ENCODE measurements around the gene TCL1B.

Gene TCL1B

DNA sequence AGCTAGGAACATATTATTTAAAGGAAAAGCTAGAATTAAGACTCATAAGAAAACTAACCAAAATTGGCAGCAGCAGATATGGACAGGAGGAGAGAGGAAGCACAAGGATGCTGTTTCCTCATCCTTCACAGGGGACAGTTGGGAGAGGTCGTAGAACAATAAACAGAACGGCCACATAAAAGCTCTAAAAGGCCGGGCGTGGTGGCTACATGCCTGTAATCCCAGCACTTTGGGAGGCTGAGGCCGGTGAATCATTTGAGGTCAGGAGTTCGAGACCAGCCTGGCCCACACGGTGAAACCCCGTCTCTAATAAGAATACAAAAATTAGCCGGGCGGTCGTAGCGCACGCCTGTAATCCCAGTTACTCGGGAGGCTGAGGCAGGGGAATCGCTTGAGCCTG lies 10.5 kb downstream of the TCL1B start:
- POLR2A ChIA-PET = no interaction called here
- CTCF ChIA-PET = no interaction called here
- DNase-seq (ENCODE audit: extremely low spot score) = no peak
- TF ChIP-seq FOXM1 (IDR thresholded peaks at IDR 0.05; ENCODE audit: borderline replicate concordance) = no peak
- no peak for TF ChIP-seq LEF1 (IDR thresholded peaks at IDR 0.05; ENCODE audit: borderline replicate concordance)
- TF ChIP-seq FOXK2 (IDR thresholded peaks at IDR 0.05) = no peak
- TF ChIP-seq, protein P1, sequence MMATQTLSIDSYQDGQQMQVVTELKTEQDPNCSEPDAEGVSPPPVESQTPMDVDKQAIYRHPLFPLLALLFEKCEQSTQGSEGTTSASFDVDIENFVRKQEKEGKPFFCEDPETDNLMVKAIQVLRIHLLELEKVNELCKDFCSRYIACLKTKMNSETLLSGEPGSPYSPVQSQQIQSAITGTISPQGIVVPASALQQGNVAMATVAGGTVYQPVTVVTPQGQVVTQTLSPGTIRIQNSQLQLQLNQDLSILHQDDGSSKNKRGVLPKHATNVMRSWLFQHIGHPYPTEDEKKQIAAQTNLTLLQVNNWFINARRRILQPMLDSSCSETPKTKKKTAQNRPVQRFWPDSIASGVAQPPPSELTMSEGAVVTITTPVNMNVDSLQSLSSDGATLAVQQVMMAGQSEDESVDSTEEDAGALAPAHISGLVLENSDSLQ (IDR thresholded peaks at IDR 0.05) = no peak
- no peak for TF ChIP-seq CTBP1 (IDR thresholded peaks at IDR 0.05; ENCODE audit: borderline replicate concordance)
- TF ChIP-seq SP1 (IDR thresholded peaks at IDR 0.05) = no peak
- no peak for TF ChIP-seq L3MBTL2 (conservative IDR thresholded peaks at IDR 0.05)

DNA sequence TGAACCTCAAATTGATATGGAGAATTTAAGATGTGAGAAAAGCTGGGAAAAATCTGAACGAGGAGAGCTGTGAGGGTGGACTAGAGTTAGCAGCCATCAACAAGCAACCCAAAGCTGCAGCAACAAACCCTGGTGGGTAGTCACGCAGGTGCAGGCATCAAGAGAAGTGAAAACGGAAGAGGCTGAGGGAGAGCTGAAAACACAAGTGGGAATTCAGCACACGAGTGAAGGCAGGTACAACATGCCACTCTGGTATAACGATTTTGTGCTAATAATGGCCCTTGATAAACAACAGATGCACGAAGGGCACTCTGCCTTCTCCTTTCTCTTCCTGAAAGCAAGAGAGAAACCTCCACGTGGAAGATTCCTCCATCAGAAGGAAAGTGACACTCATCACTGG lies 11.5 kb downstream of the TCL1B start:
- ChIA-PET CTCF (no interaction called here), POLR2A (no interaction called here)
- TF ChIP-seq FOXK2 (IDR thresholded peaks at IDR 0.05) (no peak), ZNF384 (IDR thresholded peaks at IDR 0.05) (no peak), SP1 (IDR thresholded peaks at IDR 0.05) (no peak)
- no peak for DNase-seq (ENCODE audit: extremely low spot score)

DNA sequence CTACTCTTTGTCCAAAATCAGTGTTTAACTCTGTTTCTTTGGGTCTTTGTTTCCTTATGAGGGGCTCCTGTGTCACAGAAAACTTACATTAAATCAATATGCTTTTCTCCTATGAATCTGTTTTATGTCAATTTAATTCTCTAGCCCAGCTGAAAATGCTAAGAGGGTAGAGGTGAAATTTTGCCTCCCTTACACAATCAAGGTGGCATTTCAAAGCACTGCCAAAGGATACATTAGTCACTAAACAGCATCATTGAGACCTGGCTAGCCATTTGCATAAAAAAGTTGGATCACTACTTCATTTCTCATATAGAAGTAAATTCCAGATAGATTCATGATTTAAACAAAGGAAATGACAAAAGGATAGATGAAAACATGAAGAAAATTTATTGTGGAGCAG lies 12.1 kb downstream of the TCL1B start:
- TF ChIP-seq, protein P1 (IDR thresholded peaks at IDR 0.05) = no peak
- TF ChIP-seq NFRKB (IDR thresholded peaks at IDR 0.05) (no peak), ELF4 (IDR thresholded peaks at IDR 0.05) (no peak), HDGF (IDR thresholded peaks at IDR 0.05; ENCODE audit: borderline replicate concordance) (no peak), FOXK2 (IDR thresholded peaks at IDR 0.05) (no peak), ARNT (IDR thresholded peaks at IDR 0.05) (no peak), FOXM1 (IDR thresholded peaks at IDR 0.05; ENCODE audit: borderline replicate concordance) (no peak), SP1 (IDR thresholded peaks at IDR 0.05) (no peak), SUZ12 (IDR thresholded peaks at IDR 0.05) (no peak), CTBP1 (IDR thresholded peaks at IDR 0.05; ENCODE audit: borderline replicate concordance) (no peak), ZNF384 (IDR thresholded peaks at IDR 0.05) (no peak), BHLHE40 (IDR thresholded peaks at IDR 0.05; ENCODE audit: borderline replicate concordance) (no peak), L3MBTL2 (conservative IDR thresholded peaks at IDR 0.05) (no peak), TARDBP (IDR thresholded peaks at IDR 0.05) (no peak), LEF1 (IDR thresholded peaks at IDR 0.05; ENCODE audit: borderline replicate concordance) (no peak), FOXA1 (IDR thresholded peaks at IDR 0.05) (no peak)
- ChIA-PET POLR2A (no interaction called here), CTCF (no interaction called here)
- no peak for DNase-seq (ENCODE audit: extremely low spot score)

DNA sequence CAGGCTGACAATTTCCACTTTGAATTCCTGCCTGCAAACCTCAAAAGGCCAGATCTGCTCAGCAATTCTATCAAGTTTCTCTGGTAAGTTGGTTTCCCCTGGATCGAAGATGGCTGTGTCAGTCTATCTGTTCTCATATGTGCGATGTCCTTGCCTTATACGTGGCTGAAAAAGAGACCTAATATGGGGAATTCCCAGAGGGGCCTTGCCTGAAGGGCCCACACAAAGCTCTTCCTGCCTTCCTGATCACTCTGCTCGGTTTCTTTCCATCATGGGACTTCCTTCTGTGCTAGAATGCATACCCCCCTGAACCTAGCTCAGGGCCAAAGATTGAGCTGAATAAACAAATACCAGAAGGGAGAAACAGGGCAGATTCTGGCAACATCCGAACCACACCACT lies 13.2 kb downstream of the TCL1B start:
- ChIA-PET POLR2A (no interaction called here), CTCF (no interaction called here)
- TF ChIP-seq SP1 (IDR thresholded peaks at IDR 0.05) (no peak), TARDBP (IDR thresholded peaks at IDR 0.05) (no peak), ZNF384 (IDR thresholded peaks at IDR 0.05) (no peak), FOXK2 (IDR thresholded peaks at IDR 0.05) (no peak), SUZ12 (IDR thresholded peaks at IDR 0.05) (no peak), CTBP1 (IDR thresholded peaks at IDR 0.05; ENCODE audit: borderline replicate concordance) (no peak), ELF4 (IDR thresholded peaks at IDR 0.05) (no peak), FOXM1 (IDR thresholded peaks at IDR 0.05; ENCODE audit: borderline replicate concordance) (no peak), BHLHE40 (IDR thresholded peaks at IDR 0.05; ENCODE audit: borderline replicate concordance) (no peak), L3MBTL2 (conservative IDR thresholded peaks at IDR 0.05) (no peak), LEF1 (IDR thresholded peaks at IDR 0.05; ENCODE audit: borderline replicate concordance) (no peak), HDGF (IDR thresholded peaks at IDR 0.05; ENCODE audit: borderline replicate concordance) (no peak), NFRKB (IDR thresholded peaks at IDR 0.05) (no peak), ARNT (IDR thresholded peaks at IDR 0.05) (no peak), FOXA1 (IDR thresholded peaks at IDR 0.05) (no peak)
- TF ChIP-seq, protein P1 (IDR thresholded peaks at IDR 0.05) = no peak
- DNase-seq (ENCODE audit: extremely low spot score) = no peak

DNA sequence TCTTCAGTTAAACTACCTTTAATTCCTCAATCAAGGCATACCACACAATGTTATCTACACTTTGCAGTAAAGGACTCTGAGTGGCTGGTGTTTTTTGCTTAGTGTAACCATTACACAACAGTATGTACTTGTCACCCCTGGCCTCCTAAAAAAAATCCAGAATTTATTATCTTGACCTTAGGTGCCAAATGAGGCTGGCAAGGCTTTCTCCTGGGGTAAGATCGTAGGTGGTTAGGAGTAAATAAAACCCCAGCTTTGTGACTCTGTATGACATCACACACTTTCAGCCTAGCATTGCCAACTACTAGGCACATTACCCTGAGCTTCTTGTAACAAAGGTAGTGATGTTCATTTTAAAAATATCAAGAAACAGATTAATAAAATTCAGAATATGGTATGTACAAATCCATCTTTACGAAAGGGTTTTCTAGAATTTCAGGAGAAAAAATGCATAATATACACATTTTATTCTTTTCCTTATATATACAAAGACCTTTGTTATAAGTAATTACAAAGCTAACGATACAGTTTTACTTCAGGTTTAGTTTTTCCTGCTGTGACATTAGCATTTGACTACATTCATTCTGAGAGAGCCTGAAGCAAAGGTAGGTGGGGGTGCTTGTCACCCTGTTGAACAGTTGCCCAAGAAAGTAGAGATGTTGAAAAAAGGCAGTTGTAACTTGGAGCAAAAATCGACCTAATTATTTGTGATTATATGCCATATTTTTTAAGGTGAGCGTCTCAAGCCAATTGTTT lies 14.2 kb downstream of the TCL1B start:
- ChIA-PET POLR2A (no interaction called here), CTCF (interaction anchor here (0.6 kb wide), 1 partner anchor 263 kb away, joined by 5 read pairs; no protein-coding TSS in a partner anchor)
- TF ChIP-seq NFRKB (IDR thresholded peaks at IDR 0.05) = no peak
- no peak for TF ChIP-seq FOXM1 (IDR thresholded peaks at IDR 0.05; ENCODE audit: borderline replicate concordance)
- DNase-seq (ENCODE audit: extremely low spot score) = no peak

DNA sequence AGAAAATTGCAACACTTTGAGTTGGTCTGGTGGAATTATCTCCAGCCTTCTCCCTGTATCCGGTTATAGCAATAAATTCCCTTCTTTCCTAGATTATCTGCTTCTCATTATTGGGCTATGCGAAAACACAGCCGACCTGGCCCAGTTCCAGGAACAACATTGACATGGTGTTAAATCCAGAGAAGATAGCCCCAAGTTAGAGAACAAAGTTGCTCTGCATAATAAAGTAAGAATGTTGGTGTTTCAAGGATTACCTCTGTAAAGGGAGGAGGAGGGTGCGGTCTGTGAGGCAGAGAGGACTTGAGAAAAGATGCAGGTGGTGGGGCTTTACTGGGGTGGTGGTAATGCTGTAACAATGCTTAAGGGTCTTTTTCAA lies 15.6 kb downstream of the TCL1B start:
- DNase-seq (ENCODE audit: extremely low spot score) = no peak
- TF ChIP-seq LEF1 (IDR thresholded peaks at IDR 0.05; ENCODE audit: borderline replicate concordance) = no peak
- no peak for TF ChIP-seq NFRKB (IDR thresholded peaks at IDR 0.05)
- TF ChIP-seq FOXA1 (IDR thresholded peaks at IDR 0.05) = no peak
- no peak for TF ChIP-seq SUZ12 (IDR thresholded peaks at IDR 0.05)
- TF ChIP-seq ARNT (IDR thresholded peaks at IDR 0.05) = no peak
- no peak for TF ChIP-seq HDGF (IDR thresholded peaks at IDR 0.05; ENCODE audit: borderline replicate concordance)
- no peak for TF ChIP-seq ELF4 (IDR thresholded peaks at IDR 0.05)
- no peak for TF ChIP-seq FOXM1 (IDR thresholded peaks at IDR 0.05; ENCODE audit: borderline replicate concordance)
- no peak for TF ChIP-seq SP1 (IDR thresholded peaks at IDR 0.05)
- TF ChIP-seq L3MBTL2 (conservative IDR thresholded peaks at IDR 0.05) = no peak
- no peak for TF ChIP-seq FOXK2 (IDR thresholded peaks at IDR 0.05)
- TF ChIP-seq, protein P1 (IDR thresholded peaks at IDR 0.05) = no peak
- no peak for TF ChIP-seq ZNF384 (IDR thresholded peaks at IDR 0.05)
- TF ChIP-seq TARDBP (IDR thresholded peaks at IDR 0.05) = no peak
- no peak for TF ChIP-seq CTBP1 (IDR thresholded peaks at IDR 0.05; ENCODE audit: borderline replicate concordance)
- no peak for TF ChIP-seq BHLHE40 (IDR thresholded peaks at IDR 0.05; ENCODE audit: borderline replicate concordance)
- ChIA-PET POLR2A (no interaction called here), CTCF (interaction anchor here (0.8 kb wide), 1 partner anchor 72 kb away, joined by 3 read pairs; no protein-coding TSS in a partner anchor)
